A549 (cell line): ENCODE data around the gene ROBO1. TPM values are rescaled to one million over a fixed set of nuclear protein-coding genes. Genes with fewer than 3 reads are reported as not detected.
"Not testable (repeated sequence)": the region's sequence is repeated elsewhere in the genome, so short reads cannot be mapped to it uniquely, and the experiment has no call there.

Experiments
- ATAC-seq, 2 experiments: fragments of 200-7000 bp in 1 of 2; fragments of >200 bp in 1 of 2; cut with Nextera tagmentation in 1 of 2; cut with Tn5 transposase in 1 of 2; 3 replicates each; pipeline versions ENCODE4 v1.8.0 to v1.9.1; 2018 to 2020; ENCODE audit warnings: mild to moderate bottlenecking in 1 of 2, moderate library complexity in 1 of 2
- CTCF ChIA-PET: fragments of 300-600 bp; sonication (Branson Sonifier 250); formaldehyde crosslinking; extraction: SDS; loops from one replicate; lab custom pipeline; 2021; ENCODE audit warnings: antibody characterized with exemption, inconsistent platforms; lab: Yijun Ruan, JAX
- POLR2A ChIA-PET: fragments of 350-600 bp; formaldehyde crosslinking; extraction: SDS; loops from one replicate; lab custom pipeline; 2021; ENCODE audit warnings: antibody characterized with exemption, inconsistent platforms; lab: Yijun Ruan, JAX
- DNase-seq, 2 experiments: peaks; one replicate each; pipeline versions ENCODE4 v3.0.0 to v3.0.0-alpha.2; 2011 to 2016; ENCODE audit warnings: low read depth in 1 of 2, low spot score in 1 of 2
- FAIRE-seq: peaks from 2 replicates; lab custom pipeline; 2011; peaks lifted over from hg19 to GRCh38; lab: Jason Lieb, UNC
- H3K27ac ChIP-seq, 2 experiments: fragments of >200 bp; sonication (Bioruptor Twin); formaldehyde crosslinking; 3 replicates each; pipeline ENCODE4 v1.5.1; 2016 to 2017
- H3K4me1 ChIP-seq: fragments of >200 bp; sonication (Bioruptor Twin); formaldehyde crosslinking; 3 replicates; pipeline ENCODE4 v1.6.1; 2016
- H3K4me2 ChIP-seq: fragments of >200 bp; sonication (Bioruptor Twin); formaldehyde crosslinking; 3 replicates; pipeline ENCODE4 v1.6.1; 2016
- H3K4me3 ChIP-seq: fragments of >200 bp; sonication (Bioruptor Twin); formaldehyde crosslinking; 3 replicates; pipeline ENCODE4 v1.5.1; 2016
- H3K9me3 ChIP-seq: fragments of >200 bp; sonication (Bioruptor Twin); formaldehyde crosslinking; 3 replicates; pipeline ENCODE4 v1.6.1; 2016
- BHLHE40 ChIP-seq: IDR thresholded peaks from 2 replicates; pipeline ENCODE4 v1.6.1; 2012; ENCODE audit warnings: low read depth, low read length, inconsistent platforms
- CBX8 ChIP-seq: fragments of 200-600 bp; sonication (generic); IDR thresholded peaks from 2 replicates; pipeline ENCODE4 v1.6.1; 2016
- CHD4 ChIP-seq: fragments of 200-600 bp; sonication (generic); IDR thresholded peaks from 2 replicates; pipeline ENCODE4 v1.6.1; 2016; ENCODE audit warnings: antibody characterized with exemption, mild to moderate bottlenecking, borderline replicate concordance
- CTCF ChIP-seq: fragments of >200 bp; sonication (Bioruptor Twin); formaldehyde crosslinking; IDR thresholded peaks from 3 replicates; pipeline ENCODE4 v1.5.1; 2016
- ESRRA ChIP-seq: fragments of 150-350 bp; IDR thresholded peaks from 2 replicates; pipeline ENCODE4 v1.6.1; 2014; ENCODE audit warnings: mild to moderate bottlenecking, low read length, borderline replicate concordance
- FOSB ChIP-seq: fragments of 250-450 bp; sonication (Bioruptor Pico); IDR thresholded peaks from 2 replicates; pipeline ENCODE4 v1.5.0; 2020; ENCODE audit warnings: mild to moderate bottlenecking, moderate library complexity
- FOSL2 ChIP-seq, 2 experiments: fragments of 450-650 bp in 1 of 2; fragments of >200 bp in 1 of 2; sonication (Bioruptor Twin) in 1 of 2; formaldehyde crosslinking; IDR thresholded peaks; 2 replicates each; pipeline versions ENCODE4 v1.5.0 to v1.6.1; 2016 to 2020; ENCODE audit warnings: mild to moderate bottlenecking in 1 of 2, moderate library complexity in 1 of 2
- GATA3 ChIP-seq: IDR thresholded peaks from 2 replicates; pipeline ENCODE4 v1.6.1; 2012; ENCODE audit warnings: borderline replicate concordance
- HEYL ChIP-seq: fragments of 250-450 bp; sonication (Bioruptor Pico); IDR thresholded peaks from 2 replicates; pipeline ENCODE4 v1.8.0; 2021; ENCODE audit warnings: mild to moderate bottlenecking, moderate library complexity
- HOXA7 ChIP-seq: fragments of 250-450 bp; sonication (Bioruptor Pico); IDR thresholded peaks from 2 replicates; pipeline ENCODE4 v1.5.0; 2020; ENCODE audit warnings: mild to moderate bottlenecking, moderate library complexity
- JUNB ChIP-seq: fragments of >200 bp; sonication (Bioruptor Twin); formaldehyde crosslinking; IDR thresholded peaks from 2 replicates; pipeline ENCODE4 v1.6.1; 2016
- KDM1A ChIP-seq: fragments of 200-600 bp; sonication (generic); IDR thresholded peaks from 2 replicates; pipeline ENCODE4 v1.6.1; 2016; ENCODE audit warnings: low read depth, mild to moderate bottlenecking
- KDM5A ChIP-seq: fragments of 200-600 bp; sonication (generic); IDR thresholded peaks from 2 replicates; pipeline ENCODE4 v1.6.1; 2016; ENCODE audit warnings: antibody characterized with exemption, mild to moderate bottlenecking
- MAZ ChIP-seq: fragments of 150-350 bp; IDR thresholded peaks from 2 replicates; pipeline ENCODE4 v1.6.1; 2014; ENCODE audit warnings: antibody characterized with exemption, low read depth, low read length, borderline replicate concordance
- MYC ChIP-seq: IDR thresholded peaks from 2 replicates; pipeline ENCODE4 v1.6.1; 2012; ENCODE audit warnings: mild to moderate bottlenecking, inconsistent platforms, low read length, improper control_type of control experiment, borderline replicate concordance
- NPAS2 ChIP-seq: fragments of 250-450 bp; sonication (Bioruptor Pico); IDR thresholded peaks from 2 replicates; pipeline ENCODE4 v1.8.0; 2022; ENCODE audit warnings: mild to moderate bottlenecking, moderate library complexity, borderline replicate concordance
- NR3C1 ChIP-seq: fragments of >200 bp; sonication (Bioruptor Twin); formaldehyde crosslinking; IDR thresholded peaks from 3 replicates; pipeline ENCODE4 v1.6.1; 2017
- PHF8 ChIP-seq: fragments of 200-600 bp; sonication (generic); IDR thresholded peaks from 2 replicates; pipeline ENCODE4 v1.6.1; 2016; ENCODE audit warnings: low read depth, mild to moderate bottlenecking, antibody characterized with exemption, moderate library complexity, borderline replicate concordance
- POLR2A ChIP-seq: IDR thresholded peaks from 2 replicates; pipeline ENCODE4 v1.6.1; 2012; ENCODE audit warnings: mild to moderate bottlenecking, low read length
- POLR2AphosphoS2 ChIP-seq: conservative IDR thresholded peaks from 2 replicates; pipeline ENCODE4 v1.6.1; 2012; ENCODE audit warnings: low read length, improper control_type of control experiment, inconsistent platforms
- RCOR1 ChIP-seq: fragments of 150-350 bp; IDR thresholded peaks from 2 replicates; pipeline ENCODE4 v1.6.1; 2014; ENCODE audit warnings: antibody characterized with exemption, low read length, low read depth
- RFX5 ChIP-seq: fragments of 450-650 bp; IDR thresholded peaks from 2 replicates; pipeline ENCODE4 v1.7.1; 2014; ENCODE audit warnings: antibody characterized with exemption, mild to moderate bottlenecking, moderate library complexity
- SMC3 ChIP-seq: fragments of >200 bp; sonication (Bioruptor Twin); formaldehyde crosslinking; IDR thresholded peaks from 3 replicates; pipeline ENCODE4 v1.6.1; 2018; ENCODE audit warnings: inconsistent platforms
- TFCP2L1 ChIP-seq: fragments of 250-450 bp; sonication (Bioruptor Pico); IDR thresholded peaks from 2 replicates; pipeline ENCODE4 v1.5.0; 2021; ENCODE audit warnings: mild to moderate bottlenecking
- ZC3H11A ChIP-seq: fragments of 450-650 bp; IDR thresholded peaks from 2 replicates; pipeline ENCODE4 v1.6.1; 2014; ENCODE audit warnings: antibody characterized with exemption, mild to moderate bottlenecking
- WGBS: methylation state at CpG from one replicate; pipeline ENCODE4 v1.1.6; 2017; ENCODE audit errors: missing lambda C conversion rate; 5-methylcytosine and 5-hydroxymethylcytosine counted together
- polyA plus RNA-seq, 4 experiments: library from polyadenylated mRNA; depleted of rRNA in 3 of 4; stranded (reverse); fragments of >200 nt; fragmentation: RNase III in 1 of 4; extraction: RNeasy Plus Mini Kit Qiagen cat#74134 plus additional on column Dnase treatment in 1 of 4; gene quantifications; 2 replicates in 3 of 4; 3 replicates in 1 of 4; pipeline ENCODE4 v1.2.3, GENCODE V29; 2011 to 2017
- TF ChIP-seq, protein P1 (sequence below): fragments of 250-450 bp; sonication (Bioruptor Pico); IDR thresholded peaks from 2 replicates; pipeline ENCODE4 v1.5.0; 2020; ENCODE audit warnings: low read depth, mild to moderate bottlenecking, moderate library complexity
- TF ChIP-seq, protein P2 (sequence below): fragments of 200-600 bp; sonication (generic); IDR thresholded peaks from 2 replicates; pipeline ENCODE4 v1.6.1; 2016; ENCODE audit warnings: antibody characterized with exemption, mild to moderate bottlenecking, moderate library complexity

ROBO1 gene
- polyA plus RNA-seq, 2 of the 4 experiments (the other 2 are of a cell fraction) = 25.3 to 35.6 TPM

- Histone ChIP-seq H3K4me2 (no peak overlapping the region), H3K4me1 (no peaks in the 10 kb centered on the region), H3K27ac (no peak overlapping the region), H3K9me3 (no peaks in the 10 kb centered on the region), H3K4me3 (no peak overlapping the region)
- POLR2A ChIA-PET = no interaction called here
- 44% methylated on average over 2 of the region's 2 CpGs for WGBS
- CTCF ChIA-PET = no interaction called here
- no peak for FAIRE-seq
- no peak for DNase-seq
- TF ChIP-seq CHD4 (no peak), KDM5A (no peak), RCOR1 (no peak), SMC3 (no peak), MAZ (no peak), HEYL (CRISPR knock-in tag) (no peak), KDM1A (no peak), CTCF (no peak), MYC (no peak), JUNB (no peak), ESRRA (no peak), RFX5 (no peak), CBX8 (no peak), POLR2AphosphoS2 (no peak), POLR2A (no peak), BHLHE40 (no peak), FOSB (CRISPR knock-in tag) (no peak)
- TF ChIP-seq, protein P1, sequence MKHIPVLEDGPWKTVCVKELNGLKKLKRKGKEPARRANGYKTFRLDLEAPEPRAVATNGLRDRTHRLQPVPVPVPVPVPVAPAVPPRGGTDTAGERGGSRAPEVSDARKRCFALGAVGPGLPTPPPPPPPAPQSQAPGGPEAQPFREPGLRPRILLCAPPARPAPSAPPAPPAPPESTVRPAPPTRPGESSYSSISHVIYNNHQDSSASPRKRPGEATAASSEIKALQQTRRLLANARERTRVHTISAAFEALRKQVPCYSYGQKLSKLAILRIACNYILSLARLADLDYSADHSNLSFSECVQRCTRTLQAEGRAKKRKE = no peak
- no peak for ATAC-seq
Measured at GRCh38 chr3:79808515-79808914, 40.7 kb upstream of the ROBO1 start.

- FAIRE-seq, H3K9me3 ChIP-seq, H3K4me1 ChIP-seq, DNase-seq, H3K27ac ChIP-seq, CTCF ChIA-PET, POLR2A ChIA-PET, ATAC-seq, H3K4me3 ChIP-seq, H3K4me2 ChIP-seq: not testable (repeated sequence)
- 57% methylated on average over 4 of the region's 4 CpGs for WGBS
Measured at GRCh38 chr3:79790177-79790576, 22.4 kb upstream of the ROBO1 start.

- ChIA-PET CTCF (no interaction called here), POLR2A (no interaction called here)
- FAIRE-seq = no peak
- TF ChIP-seq NPAS2 (CRISPR knock-in tag) (no peak), KDM1A (no peak), RFX5 (no peak), HOXA7 (no peak), SMC3 (no peak), RCOR1 (no peak)
- TF ChIP-seq, all 56 proteins: peak for 0
- ATAC-seq (no peak), DNase-seq (no peak)
- Histone ChIP-seq H3K27ac (no peak overlapping the region), H3K4me2 (no peak overlapping the region), H3K4me1 (no peaks in the 10 kb centered on the region), H3K9me3 (no peaks in the 10 kb centered on the region; the same call in 2 of the 3 replicates), H3K4me3 (no peak overlapping the region)
- 45% methylated on average over 5 of the region's 5 CpGs for WGBS
Measured at GRCh38 chr3:79773291-79773690, 5.5 kb upstream of the ROBO1 start.

- Histone ChIP-seq H3K4me2 (no peak overlapping the region), H3K4me1 (no peaks in the 10 kb centered on the region), H3K9me3 (no peaks in the 10 kb centered on the region; the same call in 2 of the 3 replicates), H3K27ac (no peak overlapping the region), H3K4me3 (no peak overlapping the region)
- DNase-seq (no peak), ATAC-seq (no peak), FAIRE-seq (no peak)
- WGBS = 23% methylated on average over 3 of the region's 3 CpGs
- ChIA-PET CTCF (no interaction called here), POLR2A (no interaction called here)
- TF ChIP-seq KDM1A (no peak), SMC3 (no peak), KDM5A (no peak), BHLHE40 (no peak), ZC3H11A (no peak), TFCP2L1 (CRISPR knock-in tag) (no peak), PHF8 (no peak), NR3C1 (no peak), GATA3 (no peak), FOSL2 (IDR thresholded peaks at IDR 0.05) (no peak), FOSL2 (CRISPR knock-in tag; IDR thresholded peaks at IDR 0.05) (no peak), RCOR1 (no peak)
- TF ChIP-seq, protein P2, sequence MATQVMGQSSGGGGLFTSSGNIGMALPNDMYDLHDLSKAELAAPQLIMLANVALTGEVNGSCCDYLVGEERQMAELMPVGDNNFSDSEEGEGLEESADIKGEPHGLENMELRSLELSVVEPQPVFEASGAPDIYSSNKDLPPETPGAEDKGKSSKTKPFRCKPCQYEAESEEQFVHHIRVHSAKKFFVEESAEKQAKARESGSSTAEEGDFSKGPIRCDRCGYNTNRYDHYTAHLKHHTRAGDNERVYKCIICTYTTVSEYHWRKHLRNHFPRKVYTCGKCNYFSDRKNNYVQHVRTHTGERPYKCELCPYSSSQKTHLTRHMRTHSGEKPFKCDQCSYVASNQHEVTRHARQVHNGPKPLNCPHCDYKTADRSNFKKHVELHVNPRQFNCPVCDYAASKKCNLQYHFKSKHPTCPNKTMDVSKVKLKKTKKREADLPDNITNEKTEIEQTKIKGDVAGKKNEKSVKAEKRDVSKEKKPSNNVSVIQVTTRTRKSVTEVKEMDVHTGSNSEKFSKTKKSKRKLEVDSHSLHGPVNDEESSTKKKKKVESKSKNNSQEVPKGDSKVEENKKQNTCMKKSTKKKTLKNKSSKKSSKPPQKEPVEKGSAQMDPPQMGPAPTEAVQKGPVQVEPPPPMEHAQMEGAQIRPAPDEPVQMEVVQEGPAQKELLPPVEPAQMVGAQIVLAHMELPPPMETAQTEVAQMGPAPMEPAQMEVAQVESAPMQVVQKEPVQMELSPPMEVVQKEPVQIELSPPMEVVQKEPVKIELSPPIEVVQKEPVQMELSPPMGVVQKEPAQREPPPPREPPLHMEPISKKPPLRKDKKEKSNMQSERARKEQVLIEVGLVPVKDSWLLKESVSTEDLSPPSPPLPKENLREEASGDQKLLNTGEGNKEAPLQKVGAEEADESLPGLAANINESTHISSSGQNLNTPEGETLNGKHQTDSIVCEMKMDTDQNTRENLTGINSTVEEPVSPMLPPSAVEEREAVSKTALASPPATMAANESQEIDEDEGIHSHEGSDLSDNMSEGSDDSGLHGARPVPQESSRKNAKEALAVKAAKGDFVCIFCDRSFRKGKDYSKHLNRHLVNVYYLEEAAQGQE = no peak
Measured at GRCh38 chr3:79769229-79769628, 1.4 kb upstream of the ROBO1 start.
